ENCODE measurements around the gene EML4. TPM values are rescaled to one million over a fixed set of nuclear protein-coding genes. Genes with fewer than 3 reads are reported as not detected.

Gene EML4
- total RNA-seq, 1 experiment from 2014 or later: 107 TPM

DNA sequence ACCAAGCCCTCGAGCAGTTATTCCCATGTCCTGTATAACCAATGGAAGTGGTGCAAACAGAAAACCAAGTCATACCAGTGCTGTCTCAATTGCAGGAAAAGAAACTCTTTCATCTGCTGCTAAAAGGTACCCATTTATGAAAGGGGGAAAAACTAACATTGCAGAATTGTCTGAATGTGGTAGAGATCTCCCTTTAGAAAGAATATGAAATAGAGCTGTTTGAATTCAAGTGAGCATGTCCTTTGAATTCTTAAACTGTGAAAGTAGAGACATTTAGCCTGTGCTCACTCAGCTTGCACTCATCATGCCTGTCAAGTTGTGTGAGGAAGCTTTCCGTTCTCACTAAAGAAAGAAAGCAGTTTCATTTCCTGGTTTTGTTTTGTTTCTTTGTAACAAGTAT, 87.4 kb downstream of the EML4 start:
- DNase-seq (ENCODE audit: low read depth, low spot score): no peak
- in situ Hi-C loops (cut with HindIII; ENCODE audit: low pct_unique_long_range_greater_than_20kb, low sequenced_read_pairs) (no loop called here), intact Hi-C loops (cut with micrococcal nuclease; ENCODE audit: unreplicated experiment) (no loop called here)
- Histone ChIP-seq H3K4me3 (ENCODE audit: low read depth in 2 of 2, low read length in 2 of 2) (no peak overlapping the region), H3K27ac (ENCODE audit: low read length) (no peak overlapping the region), H3K4me1 (ENCODE audit: control insufficient read depth, insufficient read depth, low read length) (no peaks in the 10 kb centered on the region), H3K36me3 (ENCODE audit: control insufficient read depth, insufficient read depth, low read length) (peaks cover 2% of the 10 kb centered on the region; the same call in 1 of the 2 replicates), H3K9me3 (ENCODE audit: control insufficient read depth, insufficient read depth, low read depth, low read length) (no peaks in the 10 kb centered on the region), H3K27me3 (ENCODE audit: control insufficient read depth, insufficient read depth, low read length) (no peaks in the 10 kb centered on the region)
- ChIA-PET POLR2A (no interaction called here), CTCF (no interaction called here)
- TF ChIP-seq SIN3A (IDR thresholded peaks at IDR 0.05; ENCODE audit: borderline replicate concordance, insufficient read depth, low read depth, low read length): no peak
- TF ChIP-seq POLR2AphosphoS5 (IDR thresholded peaks at IDR 0.05; ENCODE audit: low read depth, low read length): no peak
- TF ChIP-seq, protein P1, sequence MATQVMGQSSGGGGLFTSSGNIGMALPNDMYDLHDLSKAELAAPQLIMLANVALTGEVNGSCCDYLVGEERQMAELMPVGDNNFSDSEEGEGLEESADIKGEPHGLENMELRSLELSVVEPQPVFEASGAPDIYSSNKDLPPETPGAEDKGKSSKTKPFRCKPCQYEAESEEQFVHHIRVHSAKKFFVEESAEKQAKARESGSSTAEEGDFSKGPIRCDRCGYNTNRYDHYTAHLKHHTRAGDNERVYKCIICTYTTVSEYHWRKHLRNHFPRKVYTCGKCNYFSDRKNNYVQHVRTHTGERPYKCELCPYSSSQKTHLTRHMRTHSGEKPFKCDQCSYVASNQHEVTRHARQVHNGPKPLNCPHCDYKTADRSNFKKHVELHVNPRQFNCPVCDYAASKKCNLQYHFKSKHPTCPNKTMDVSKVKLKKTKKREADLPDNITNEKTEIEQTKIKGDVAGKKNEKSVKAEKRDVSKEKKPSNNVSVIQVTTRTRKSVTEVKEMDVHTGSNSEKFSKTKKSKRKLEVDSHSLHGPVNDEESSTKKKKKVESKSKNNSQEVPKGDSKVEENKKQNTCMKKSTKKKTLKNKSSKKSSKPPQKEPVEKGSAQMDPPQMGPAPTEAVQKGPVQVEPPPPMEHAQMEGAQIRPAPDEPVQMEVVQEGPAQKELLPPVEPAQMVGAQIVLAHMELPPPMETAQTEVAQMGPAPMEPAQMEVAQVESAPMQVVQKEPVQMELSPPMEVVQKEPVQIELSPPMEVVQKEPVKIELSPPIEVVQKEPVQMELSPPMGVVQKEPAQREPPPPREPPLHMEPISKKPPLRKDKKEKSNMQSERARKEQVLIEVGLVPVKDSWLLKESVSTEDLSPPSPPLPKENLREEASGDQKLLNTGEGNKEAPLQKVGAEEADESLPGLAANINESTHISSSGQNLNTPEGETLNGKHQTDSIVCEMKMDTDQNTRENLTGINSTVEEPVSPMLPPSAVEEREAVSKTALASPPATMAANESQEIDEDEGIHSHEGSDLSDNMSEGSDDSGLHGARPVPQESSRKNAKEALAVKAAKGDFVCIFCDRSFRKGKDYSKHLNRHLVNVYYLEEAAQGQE (IDR thresholded peaks at IDR 0.05; ENCODE audit: insufficient read depth in 1 of 2, low read depth in 2 of 2, low read length in 1 of 2): no peak
- TF ChIP-seq, protein P2, sequence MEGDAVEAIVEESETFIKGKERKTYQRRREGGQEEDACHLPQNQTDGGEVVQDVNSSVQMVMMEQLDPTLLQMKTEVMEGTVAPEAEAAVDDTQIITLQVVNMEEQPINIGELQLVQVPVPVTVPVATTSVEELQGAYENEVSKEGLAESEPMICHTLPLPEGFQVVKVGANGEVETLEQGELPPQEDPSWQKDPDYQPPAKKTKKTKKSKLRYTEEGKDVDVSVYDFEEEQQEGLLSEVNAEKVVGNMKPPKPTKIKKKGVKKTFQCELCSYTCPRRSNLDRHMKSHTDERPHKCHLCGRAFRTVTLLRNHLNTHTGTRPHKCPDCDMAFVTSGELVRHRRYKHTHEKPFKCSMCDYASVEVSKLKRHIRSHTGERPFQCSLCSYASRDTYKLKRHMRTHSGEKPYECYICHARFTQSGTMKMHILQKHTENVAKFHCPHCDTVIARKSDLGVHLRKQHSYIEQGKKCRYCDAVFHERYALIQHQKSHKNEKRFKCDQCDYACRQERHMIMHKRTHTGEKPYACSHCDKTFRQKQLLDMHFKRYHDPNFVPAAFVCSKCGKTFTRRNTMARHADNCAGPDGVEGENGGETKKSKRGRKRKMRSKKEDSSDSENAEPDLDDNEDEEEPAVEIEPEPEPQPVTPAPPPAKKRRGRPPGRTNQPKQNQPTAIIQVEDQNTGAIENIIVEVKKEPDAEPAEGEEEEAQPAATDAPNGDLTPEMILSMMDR (IDR thresholded peaks at IDR 0.05): no peak
- no peak for TF ChIP-seq TCF7L2 (IDR thresholded peaks at IDR 0.05; ENCODE audit: low read depth, low read length)
- BruUV-seq (replicated peaks): no TSS peak
- no peak for ATAC-seq

DNA sequence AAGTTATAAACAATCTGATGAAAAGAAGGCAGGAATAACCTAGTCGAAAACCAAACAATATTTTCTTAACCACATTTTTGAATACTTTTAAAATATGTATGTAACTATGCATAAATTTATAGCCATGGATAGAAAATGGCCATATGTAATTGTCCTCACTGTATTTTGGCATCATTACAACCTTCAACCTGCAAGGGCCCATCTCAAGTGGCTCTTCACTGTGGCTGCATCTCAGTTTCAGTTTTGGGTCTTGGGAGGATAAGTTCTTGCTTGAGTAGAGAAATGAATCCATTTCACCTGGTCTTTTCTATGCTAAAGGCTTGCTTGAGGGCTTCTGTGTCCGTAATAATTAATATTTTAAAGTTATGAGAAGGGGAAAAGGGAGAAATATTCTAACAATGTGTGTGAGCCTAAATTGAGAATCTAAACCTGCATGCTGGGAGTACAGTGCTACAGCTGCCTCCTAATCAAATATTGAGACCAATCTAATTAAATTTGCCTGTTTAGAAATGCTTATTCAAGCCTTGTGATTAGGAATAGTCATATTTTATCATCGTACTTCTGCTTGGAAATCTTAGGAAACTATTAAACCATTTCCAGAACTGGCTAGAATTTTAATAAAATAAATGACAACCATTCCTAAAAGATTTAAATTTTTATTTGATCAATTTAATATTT, 92.5 kb downstream of the EML4 start:
- no peaks in the 10 kb centered on the region for H3K27me3 ChIP-seq (ENCODE audit: control insufficient read depth, insufficient read depth, low read length)
- ChIA-PET POLR2A (no interaction called here), CTCF (no interaction called here)
- no peak overlapping the region for H3K4me3 ChIP-seq (ENCODE audit: low read depth in 2 of 2, low read length in 2 of 2)
- no peak overlapping the region for H3K27ac ChIP-seq (ENCODE audit: low read length)
- TSS peak; percentile 6 for BruUV-seq (replicated peaks)
- no peaks in the 10 kb centered on the region for H3K9me3 ChIP-seq (ENCODE audit: control insufficient read depth, insufficient read depth, low read depth, low read length)
- TF ChIP-seq, protein P1 (IDR thresholded peaks at IDR 0.05; ENCODE audit: insufficient read depth in 1 of 2, low read depth in 2 of 2, low read length in 1 of 2): no peak
- DNase-seq (ENCODE audit: low read depth, low spot score) (no peak), ATAC-seq (no peak)
- in situ Hi-C loops (cut with HindIII; ENCODE audit: low pct_unique_long_range_greater_than_20kb, low sequenced_read_pairs) (no loop called here), intact Hi-C loops (cut with micrococcal nuclease; ENCODE audit: unreplicated experiment) (no loop called here)
- peaks cover 20% of the 10 kb centered on the region for H3K36me3 ChIP-seq (ENCODE audit: control insufficient read depth, insufficient read depth, low read length)
- H3K4me1 ChIP-seq (ENCODE audit: control insufficient read depth, insufficient read depth, low read length): no peaks in the 10 kb centered on the region

Data from Panc1 (cell line).